GM12878 (cell line): ENCODE data around the gene DMXL1. TPM values are rescaled to one million over a fixed set of nuclear protein-coding genes. Genes with fewer than 3 reads are reported as not detected.

Source experiments
- ATAC-seq: fragments of 200-7000 bp; cut with Tn5 transposase; 3 replicates; pipeline ENCODE4 v1.9.1; 2020; ENCODE audit warnings: mild to moderate bottlenecking, moderate library complexity
- BruUV-seq: library from RNA; stranded (reverse); fragments of 400-500 nt; replicated peaks from 2 replicates; lab custom pipeline; 2021; lab: Mats Ljungman, UMichigan
- CTCF ChIA-PET: fragments of 300-600 bp; sonication (Branson Sonifier 250); formaldehyde crosslinking; extraction: SDS; loops from one replicate; lab custom pipeline; 2021; ENCODE audit warnings: inconsistent platforms; lab: Yijun Ruan, JAX
- POLR2A ChIA-PET: fragments of 350-600 bp; formaldehyde crosslinking; extraction: SDS; loops from one replicate; lab custom pipeline; 2021; ENCODE audit warnings: inconsistent platforms; lab: Charles Lee
- RAD21 ChIA-PET: fragments of 300-600 bp; sonication (Branson Sonifier 250); formaldehyde crosslinking; loops from one replicate; lab custom pipeline; 2023; ENCODE audit warnings: antibody characterized with exemption; ENCODE audit not compliant: unreplicated experiment; lab: Charles Lee
- SMC1A ChIA-PET: fragments of 300-600 bp; sonication (Branson Sonifier 250); formaldehyde crosslinking; loops from one replicate; lab custom pipeline; 2023; ENCODE audit not compliant: unreplicated experiment, uncharacterized antibody; lab: Charles Lee
- DNase-seq: peaks from one replicate; pipeline ENCODE4 v3.0.0-alpha.2; 2011; ENCODE audit warnings: low read depth, low spot score
- FAIRE-seq: peaks from 3 replicates; lab custom pipeline; 2011; peaks lifted over from hg19 to GRCh38; lab: Jason Lieb, UNC
- H2AFZ ChIP-seq: 2 replicates; pipeline ENCODE4 v1.6.0; 2011; ENCODE audit warnings: low read depth, low read length, control low read depth; ENCODE audit not compliant: control insufficient read depth
- H3K27ac ChIP-seq: 2 replicates; pipeline ENCODE4 v1.5.1; 2011; ENCODE audit warnings: control low read depth; ENCODE audit not compliant: control insufficient read depth, insufficient read depth
- H3K27me3 ChIP-seq, 2 experiments: replicated peaks in 1 of 2; 2 replicates each; pipeline versions ENCODE4 v1.6.0 to v1.6.1; 2011; ENCODE audit warnings: low read length in 1 of 2; ENCODE audit not compliant: control insufficient read depth in 2 of 2, insufficient read depth in 2 of 2
- H3K36me3 ChIP-seq, 2 experiments: 2 replicates each; pipeline ENCODE4 v1.5.1; 2011; ENCODE audit warnings: low read length in 1 of 2; ENCODE audit not compliant: control insufficient read depth in 2 of 2, insufficient read depth in 2 of 2
- H3K4me1 ChIP-seq: 2 replicates; pipeline ENCODE4 v1.6.1; 2011; ENCODE audit warnings: mild to moderate bottlenecking, low read length, moderate library complexity, mixed read lengths; ENCODE audit not compliant: control insufficient read depth, insufficient read depth
- H3K4me2 ChIP-seq: 2 replicates; pipeline ENCODE4 v1.6.0; 2011; ENCODE audit warnings: control low read depth; ENCODE audit not compliant: control insufficient read depth, insufficient read depth
- H3K4me3 ChIP-seq: fragments of 200-600 bp; sonication (generic); 2 replicates; pipeline ENCODE4 v1.5.1; 2016
- H3K79me2 ChIP-seq: 2 replicates; pipeline ENCODE4 v1.6.0; 2011; ENCODE audit warnings: low read length; ENCODE audit not compliant: control insufficient read depth, insufficient read depth
- H3K9ac ChIP-seq: 2 replicates; pipeline ENCODE4 v1.8.0; 2011; ENCODE audit warnings: low read length, control low read depth, mixed read lengths; ENCODE audit not compliant: control insufficient read depth, insufficient read depth
- H3K9me3 ChIP-seq: replicated peaks from 3 replicates; pipeline ENCODE4 v1.5.1; 2011; ENCODE audit warnings: mild to moderate bottlenecking, low read length; ENCODE audit not compliant: control insufficient read depth, insufficient read depth
- H4K20me1 ChIP-seq: 2 replicates; pipeline ENCODE4 v1.6.0; 2011; ENCODE audit not compliant: control insufficient read depth, insufficient read depth
- EGR1 ChIP-seq, 2 experiments: IDR thresholded peaks; 1 replicate in 1 of 2; 2 replicates in 1 of 2; pipeline ENCODE4 v1.6.1; 2011 to 2012; ENCODE audit warnings: low read depth in 2 of 2, low read length in 2 of 2, borderline replicate concordance in 1 of 2, mild to moderate bottlenecking in 1 of 2, moderate library complexity in 1 of 2
- FOXK2 ChIP-seq: fragments of 450-650 bp; IDR thresholded peaks from 2 replicates; pipeline ENCODE4 v1.6.1; 2017; ENCODE audit warnings: mild to moderate bottlenecking, moderate library complexity
- MYB ChIP-seq: fragments of 150-350 bp; IDR thresholded peaks from 2 replicates; pipeline ENCODE4 v1.6.1; 2014; ENCODE audit warnings: mild to moderate bottlenecking, low read depth, low read length, borderline replicate concordance
- NFYB ChIP-seq: IDR thresholded peaks from 2 replicates; pipeline ENCODE4 v1.6.1; 2011; ENCODE audit warnings: low read depth, mild to moderate bottlenecking, low read length, improper control_type of control experiment, moderate library complexity; ENCODE audit not compliant: insufficient read depth
- RAD21 ChIP-seq: IDR thresholded peaks from 2 replicates; pipeline ENCODE4 v1.6.1; 2011; ENCODE audit warnings: mild to moderate bottlenecking, low read depth, low read length, moderate library complexity; ENCODE audit not compliant: insufficient read depth
- RELA ChIP-seq: fragments of 450-650 bp; IDR thresholded peaks from 2 replicates; pipeline ENCODE4 v1.8.0; 2014; ENCODE audit warnings: borderline replicate concordance; ENCODE audit not compliant: partially characterized antibody
- SMARCA5 ChIP-seq: fragments of 450-650 bp; IDR thresholded peaks from 2 replicates; pipeline ENCODE4 v1.6.1; 2017; ENCODE audit warnings: mild to moderate bottlenecking
- SMC3 ChIP-seq: IDR thresholded peaks from 2 replicates; pipeline ENCODE4 v1.6.1; 2011; ENCODE audit warnings: low read length, improper control_type of control experiment, borderline replicate concordance
- SREBF2 ChIP-seq: IDR thresholded peaks from 2 replicates; pipeline ENCODE4 v1.6.1; 2012; ENCODE audit warnings: mild to moderate bottlenecking, low read length
- SUPT20H ChIP-seq: IDR thresholded peaks from 2 replicates; pipeline ENCODE4 v1.6.1; 2011; ENCODE audit warnings: low read depth, mild to moderate bottlenecking, low read length, moderate library complexity, borderline replicate concordance; ENCODE audit not compliant: control insufficient read depth
- WGBS: methylation state at CpG from one replicate; pipeline ENCODE4 v1.1.6; 2016; ENCODE audit warnings: low lambda C conversion rate; ENCODE audit not compliant: insufficient replicate concordance, insufficient coverage; ENCODE audit errors: missing lambda C conversion rate; 5-methylcytosine and 5-hydroxymethylcytosine counted together
- in situ Hi-C: fragments of 300-500 bp; cut with MboI; formaldehyde crosslinking; loops from 9 replicates; pipeline ENCODE4 v1.14.3; 2018; ENCODE audit warnings: mixed read lengths
- intact Hi-C: fragments of 100-400 bp; cut with micrococcal nuclease; formaldehyde crosslinking; loops from one replicate; pipeline ENCODE4 v1.14.2; 2022; ENCODE audit not compliant: unreplicated experiment
- polyA plus RNA-seq, 11 experiments: library from polyadenylated mRNA; depleted of rRNA in 4 of 11; unstranded in 6 of 11; stranded (reverse) in 5 of 11; fragments of >200 nt; fragmentation: Nextera tagmentation in 4 of 11; fragmentation: Illumina TruSeq in 1 of 11; extraction: Ambion mirVana in 4 of 11; extraction: Trizol in 1 of 11; gene quantifications; 1 replicate in 1 of 11; 2 replicates in 10 of 11; pipeline versions ENCODE4 v1.2.1 to v1.2.3, GENCODE V29; 2011 to 2016; ENCODE audit warnings: inconsistent platforms in 2 of 11, missing spikeins in 2 of 11, low read depth in 1 of 11
- total RNA-seq, 4 experiments: library from RNA; depleted of rRNA in 3 of 4; stranded (reverse); fragments of >200 nt in 3 of 4; fragmentation: Illumina TruSeq in 1 of 4; extraction: Trizol in 1 of 4; gene quantifications; 2 replicates each; pipeline versions ENCODE4 v1.2.1 to v1.2.3, GENCODE V29; 2013 to 2021
- TF ChIP-seq, protein P1 (sequence below): fragments of 150-350 bp; IDR thresholded peaks from 2 replicates; pipeline ENCODE4 v1.6.1; 2014; ENCODE audit warnings: mild to moderate bottlenecking, low read depth, low read length
- TF ChIP-seq, protein P2 (sequence below): IDR thresholded peaks from 2 replicates; pipeline ENCODE4 v1.6.1; 2011; ENCODE audit warnings: borderline replicate concordance, low read depth, mild to moderate bottlenecking, moderate library complexity, low read length; ENCODE audit not compliant: insufficient read depth, poor library complexity, severe bottlenecking
- TF ChIP-seq, protein P3 (sequence below), 3 experiments: IDR thresholded peaks in 2 of 3; conservative IDR thresholded peaks in 1 of 3; 2 replicates each; pipeline ENCODE4 v1.5.1; 2011; ENCODE audit warnings: low read depth in 3 of 3, low read length in 3 of 3, mild to moderate bottlenecking in 3 of 3, control low read depth in 2 of 3, moderate library complexity in 2 of 3, inconsistent platforms in 1 of 3, mixed read lengths in 1 of 3; ENCODE audit not compliant: control insufficient read depth in 2 of 3, insufficient read depth in 1 of 3; ENCODE audit errors: extremely low read depth in 1 of 3

Gene DMXL1
- total and polyA plus RNA-seq, 10 of the 15 experiments (the other 5 are each of a cell fraction or from before 2014, with no cell fraction given) = 9.1 to 67.7 (median 34.1) TPM

DNA sequence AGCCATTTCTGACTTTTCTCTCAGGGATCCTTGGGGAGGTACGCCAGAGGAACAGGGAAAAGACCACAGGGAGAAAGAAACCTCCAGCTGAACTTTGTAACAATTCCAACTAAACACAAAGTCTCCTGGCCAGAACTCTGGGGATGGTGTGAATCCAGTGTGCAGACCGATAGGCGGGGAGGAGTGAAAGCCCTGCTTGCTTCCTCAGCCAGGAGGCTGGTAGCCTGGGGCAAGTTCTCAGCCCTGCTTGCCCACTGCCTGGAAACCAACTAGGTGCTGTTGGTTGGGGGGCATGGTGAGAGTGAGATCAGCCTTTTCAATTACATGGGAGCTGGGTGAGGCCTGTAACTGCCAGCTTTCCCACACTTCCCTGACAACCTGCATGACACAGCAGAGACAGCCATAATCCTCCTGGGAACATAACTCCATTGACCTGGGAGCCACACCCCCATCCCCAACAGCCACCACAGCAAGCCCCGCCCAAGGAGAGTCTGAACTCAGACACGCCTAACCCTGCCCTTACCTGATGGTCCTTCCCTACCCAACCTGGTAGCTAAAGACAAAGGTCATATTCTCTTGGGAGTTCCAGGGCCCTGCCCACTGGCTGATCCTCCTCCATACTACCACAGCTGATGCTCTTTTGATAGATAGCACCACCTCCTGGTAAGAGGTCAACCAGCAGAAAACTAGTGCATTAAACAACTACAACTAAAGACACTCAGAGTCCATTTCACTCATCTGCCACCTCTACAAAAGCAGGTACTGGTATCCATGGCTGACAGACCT lies 184.9 kb downstream of the DMXL1 start:
- intact Hi-C loops (loop anchor here (1.0 kb wide), 1 partner anchor 267 kb away; the partner anchor contains the start of gene DTWD2), in situ Hi-C loops (no loop called here)
- H3K4me2 ChIP-seq = no peak overlapping the region
- no peak overlapping the region for H2AFZ ChIP-seq
- H3K4me1 ChIP-seq = no peaks in the 10 kb centered on the region
- H3K9me3 ChIP-seq = peaks cover 2% of the 10 kb centered on the region
- TF ChIP-seq EGR1 (IDR thresholded peaks at IDR 0.05; ENCODE audit: borderline replicate concordance in 1 of 2, low read depth in 2 of 2, low read length in 2 of 2) (no peak), SMARCA5 (no peak), FOXK2 (no peak), SREBF2 (no peak), SMC3 (peak; percentile 36), SUPT20H (no peak), RELA (no peak), MYB (no peak), RAD21 (peak; percentile 49), NFYB (no peak)
- TF ChIP-seq, protein P1, sequence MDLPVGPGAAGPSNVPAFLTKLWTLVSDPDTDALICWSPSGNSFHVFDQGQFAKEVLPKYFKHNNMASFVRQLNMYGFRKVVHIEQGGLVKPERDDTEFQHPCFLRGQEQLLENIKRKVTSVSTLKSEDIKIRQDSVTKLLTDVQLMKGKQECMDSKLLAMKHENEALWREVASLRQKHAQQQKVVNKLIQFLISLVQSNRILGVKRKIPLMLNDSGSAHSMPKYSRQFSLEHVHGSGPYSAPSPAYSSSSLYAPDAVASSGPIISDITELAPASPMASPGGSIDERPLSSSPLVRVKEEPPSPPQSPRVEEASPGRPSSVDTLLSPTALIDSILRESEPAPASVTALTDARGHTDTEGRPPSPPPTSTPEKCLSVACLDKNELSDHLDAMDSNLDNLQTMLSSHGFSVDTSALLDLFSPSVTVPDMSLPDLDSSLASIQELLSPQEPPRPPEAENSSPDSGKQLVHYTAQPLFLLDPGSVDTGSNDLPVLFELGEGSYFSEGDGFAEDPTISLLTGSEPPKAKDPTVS = no peak
- TF ChIP-seq, protein P2, sequence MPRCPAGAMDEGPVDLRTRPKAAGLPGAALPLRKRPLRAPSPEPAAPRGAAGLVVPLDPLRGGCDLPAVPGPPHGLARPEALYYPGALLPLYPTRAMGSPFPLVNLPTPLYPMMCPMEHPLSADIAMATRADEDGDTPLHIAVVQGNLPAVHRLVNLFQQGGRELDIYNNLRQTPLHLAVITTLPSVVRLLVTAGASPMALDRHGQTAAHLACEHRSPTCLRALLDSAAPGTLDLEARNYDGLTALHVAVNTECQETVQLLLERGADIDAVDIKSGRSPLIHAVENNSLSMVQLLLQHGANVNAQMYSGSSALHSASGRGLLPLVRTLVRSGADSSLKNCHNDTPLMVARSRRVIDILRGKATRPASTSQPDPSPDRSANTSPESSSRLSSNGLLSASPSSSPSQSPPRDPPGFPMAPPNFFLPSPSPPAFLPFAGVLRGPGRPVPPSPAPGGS = no peak
- TF ChIP-seq, protein P3, sequence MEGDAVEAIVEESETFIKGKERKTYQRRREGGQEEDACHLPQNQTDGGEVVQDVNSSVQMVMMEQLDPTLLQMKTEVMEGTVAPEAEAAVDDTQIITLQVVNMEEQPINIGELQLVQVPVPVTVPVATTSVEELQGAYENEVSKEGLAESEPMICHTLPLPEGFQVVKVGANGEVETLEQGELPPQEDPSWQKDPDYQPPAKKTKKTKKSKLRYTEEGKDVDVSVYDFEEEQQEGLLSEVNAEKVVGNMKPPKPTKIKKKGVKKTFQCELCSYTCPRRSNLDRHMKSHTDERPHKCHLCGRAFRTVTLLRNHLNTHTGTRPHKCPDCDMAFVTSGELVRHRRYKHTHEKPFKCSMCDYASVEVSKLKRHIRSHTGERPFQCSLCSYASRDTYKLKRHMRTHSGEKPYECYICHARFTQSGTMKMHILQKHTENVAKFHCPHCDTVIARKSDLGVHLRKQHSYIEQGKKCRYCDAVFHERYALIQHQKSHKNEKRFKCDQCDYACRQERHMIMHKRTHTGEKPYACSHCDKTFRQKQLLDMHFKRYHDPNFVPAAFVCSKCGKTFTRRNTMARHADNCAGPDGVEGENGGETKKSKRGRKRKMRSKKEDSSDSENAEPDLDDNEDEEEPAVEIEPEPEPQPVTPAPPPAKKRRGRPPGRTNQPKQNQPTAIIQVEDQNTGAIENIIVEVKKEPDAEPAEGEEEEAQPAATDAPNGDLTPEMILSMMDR (IDR thresholded peaks at IDR 0.05 in 2 of 3, conservative IDR thresholded peaks at IDR 0.05 in 1 of 3; ENCODE audit: control insufficient read depth in 2 of 3, extremely low read depth in 1 of 3, insufficient read depth in 1 of 3, low read depth in 3 of 3, low read length in 3 of 3) = peak in 2 of 3 experiments; percentile 30 to 31; a peak in 3 of 6 replicates
- 90% methylated on average over 5 of the region's 5 CpGs for WGBS
- no peaks in the 10 kb centered on the region for H3K79me2 ChIP-seq
- ATAC-seq = peak; percentile 84
- H3K27me3 ChIP-seq = no peaks in the 10 kb centered on the region
- no peak for FAIRE-seq
- ChIA-PET RAD21 (interaction anchor here (1.4 to 5.0 kb wide), 5 partner anchors 12 to 267 kb away, joined by 4 to 20 read pairs (median 15); partner anchors contain the start of gene DTWD2), SMC1A (interaction anchor here (0.6 to 3.7 kb wide), 9 partner anchors 8 to 270 kb away, joined by 3 to 23 read pairs (median 3); partner anchors contain the start of gene DTWD2), CTCF (interaction anchor here (0.7 to 4.8 kb wide), 15 partner anchors 9 to 302 kb away, joined by 3 to 45 read pairs (median 5); partner anchors contain the start of gene DTWD2), POLR2A (interaction anchor here (0.8 kb wide), 1 partner anchor 234 kb away, joined by 3 read pairs; no protein-coding TSS in a partner anchor)
- no peaks in the 10 kb centered on the region for H4K20me1 ChIP-seq
- DNase-seq = no peak
- no peak overlapping the region for H3K4me3 ChIP-seq
- H3K36me3 ChIP-seq = no peaks in the 10 kb centered on the region; a peak in 1 of 4 replicates
- no peak overlapping the region for H3K27ac ChIP-seq
- no peak overlapping the region for H3K9ac ChIP-seq
- no TSS peak for BruUV-seq
